Measurements from ENCODE around the gene MYO18A.

The MYO18A gene

DNA sequence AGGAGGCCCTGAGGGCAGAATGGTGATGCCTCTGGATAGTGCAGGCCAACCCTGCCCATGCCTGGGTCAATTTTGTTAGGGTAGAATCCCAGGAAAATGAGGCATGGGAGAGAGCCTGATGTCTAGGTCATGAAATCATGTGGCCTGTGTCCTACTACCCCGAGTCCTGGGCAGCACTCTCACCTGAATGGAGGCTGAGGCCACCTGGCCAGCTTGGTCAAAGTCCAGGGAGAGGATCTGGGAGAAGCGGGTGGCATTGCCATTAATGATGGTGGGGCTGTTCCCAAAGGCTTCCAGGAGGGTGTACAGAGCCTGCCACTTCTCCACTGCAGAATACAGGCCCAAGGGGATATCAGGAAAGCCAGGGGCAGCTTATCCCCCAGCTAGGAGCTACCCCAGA is 59.8 kb downstream of the MYO18A start:
- DNase-seq = no peak

DNA sequence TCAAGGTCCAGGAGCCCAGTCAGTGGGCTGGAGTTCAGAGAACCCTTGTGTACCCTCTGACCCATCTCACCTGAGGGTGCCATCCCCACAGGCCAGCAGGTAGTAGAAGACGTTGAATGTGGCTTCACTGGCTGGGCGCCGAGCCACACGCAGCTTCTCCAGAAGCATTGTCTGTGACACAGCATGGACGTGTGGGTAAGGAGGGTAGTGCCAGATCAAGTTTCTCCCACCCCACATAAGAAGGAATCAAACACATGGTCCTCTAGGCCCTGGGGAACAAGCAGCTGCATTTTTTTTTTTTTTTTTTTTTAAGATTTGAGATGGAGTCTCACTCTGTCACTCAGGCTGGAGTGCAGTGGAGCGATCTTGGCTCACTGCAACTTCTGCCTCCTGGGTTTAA is 60.9 kb downstream of the MYO18A start:
- DNase-seq = no peak

DNA sequence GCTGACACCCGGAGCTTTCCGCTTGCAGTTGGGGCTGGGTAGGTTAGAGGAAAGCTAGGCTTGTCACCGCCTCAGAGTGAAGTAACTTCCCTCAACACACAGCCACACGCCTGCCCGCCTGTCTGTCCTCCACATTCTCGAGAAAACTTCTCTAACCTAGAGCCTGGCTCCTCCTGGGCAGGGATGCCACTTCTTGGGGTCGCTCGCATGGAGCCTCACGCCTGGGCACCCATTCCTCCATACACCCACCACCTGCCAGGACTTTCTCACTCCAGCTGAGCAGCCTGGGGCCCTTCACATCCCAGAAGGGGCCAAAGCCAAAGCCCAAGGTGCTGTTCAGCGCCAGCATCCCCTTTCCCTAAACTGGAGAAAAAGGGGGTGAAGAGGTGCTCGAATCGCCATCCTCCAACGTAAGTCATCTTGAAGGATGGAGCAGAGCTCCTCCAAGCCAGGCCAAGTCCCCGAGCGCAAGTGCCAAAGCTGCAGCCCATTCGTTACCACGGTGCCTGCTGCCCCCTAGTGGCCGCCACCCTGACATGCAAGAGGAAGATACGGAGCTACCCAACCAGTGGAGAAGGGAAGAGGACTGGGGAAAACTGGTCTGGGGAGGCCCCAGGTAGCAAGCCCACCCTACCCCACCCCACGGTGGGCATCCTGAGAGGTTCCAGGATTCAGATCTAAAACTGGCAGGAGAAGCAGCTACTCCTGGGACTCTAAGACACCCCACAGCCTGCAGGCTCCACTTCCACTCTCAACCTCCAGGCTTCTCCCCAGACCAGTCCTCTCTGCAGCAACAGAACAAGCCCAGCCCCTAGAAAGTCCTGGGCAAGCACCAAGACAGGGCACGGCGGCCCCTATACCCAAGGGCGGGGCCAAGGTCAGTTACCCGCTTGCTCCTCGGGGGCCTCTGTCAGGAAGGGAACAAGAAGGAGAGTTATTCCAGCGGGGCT is 63.1 kb downstream of the MYO18A start:
- DNase-seq = peak; percentile 88

GRCh38 chr17:29115961-29116803 is 64.0 kb downstream of the MYO18A start:
- peak; percentile 73 for DNase-seq

DNA sequence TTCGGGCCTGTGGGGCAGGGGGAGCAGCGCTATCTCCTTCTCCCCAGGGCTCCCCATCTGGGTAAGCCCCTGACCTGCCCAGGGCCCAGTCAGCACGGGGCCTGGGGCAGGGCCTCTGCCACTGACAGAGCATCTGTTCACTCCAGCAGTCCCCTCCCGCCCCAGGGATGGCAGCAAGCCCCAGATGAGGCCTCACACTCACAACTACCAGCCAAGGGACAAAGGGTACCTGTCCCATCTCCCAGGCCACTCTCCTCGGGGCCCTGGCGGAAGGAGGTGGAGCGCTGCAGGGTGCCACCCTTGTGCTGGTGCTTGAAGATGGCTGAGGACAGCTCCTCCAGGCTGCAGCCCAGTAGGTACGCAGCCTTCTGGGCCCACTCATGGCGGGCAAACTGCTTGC is 64.8 kb downstream of the MYO18A start:
- no peak for DNase-seq

DNA sequence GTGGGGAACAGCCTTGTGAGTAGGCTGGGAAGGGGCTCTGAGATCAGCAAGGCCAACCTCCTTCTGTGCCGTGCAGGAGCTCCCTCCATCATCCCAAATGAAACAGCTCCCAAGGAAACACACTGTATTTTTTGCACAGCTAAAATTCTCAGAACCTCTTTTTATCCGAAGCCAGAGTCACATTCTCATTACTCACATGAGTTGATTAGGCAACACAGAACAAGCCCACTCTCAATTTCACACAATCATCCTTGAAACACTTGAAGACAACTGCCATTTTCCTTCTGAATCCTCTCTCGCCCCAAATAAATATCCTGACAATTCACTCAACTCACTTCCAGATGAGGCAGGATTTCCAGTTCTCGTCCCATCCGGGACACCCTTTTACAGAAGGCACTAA is 66.1 kb downstream of the MYO18A start:
- DNase-seq = no peak

GRCh38 chr17:29113334-29113733 is 66.9 kb downstream of the MYO18A start:
- no peak for DNase-seq

DNA sequence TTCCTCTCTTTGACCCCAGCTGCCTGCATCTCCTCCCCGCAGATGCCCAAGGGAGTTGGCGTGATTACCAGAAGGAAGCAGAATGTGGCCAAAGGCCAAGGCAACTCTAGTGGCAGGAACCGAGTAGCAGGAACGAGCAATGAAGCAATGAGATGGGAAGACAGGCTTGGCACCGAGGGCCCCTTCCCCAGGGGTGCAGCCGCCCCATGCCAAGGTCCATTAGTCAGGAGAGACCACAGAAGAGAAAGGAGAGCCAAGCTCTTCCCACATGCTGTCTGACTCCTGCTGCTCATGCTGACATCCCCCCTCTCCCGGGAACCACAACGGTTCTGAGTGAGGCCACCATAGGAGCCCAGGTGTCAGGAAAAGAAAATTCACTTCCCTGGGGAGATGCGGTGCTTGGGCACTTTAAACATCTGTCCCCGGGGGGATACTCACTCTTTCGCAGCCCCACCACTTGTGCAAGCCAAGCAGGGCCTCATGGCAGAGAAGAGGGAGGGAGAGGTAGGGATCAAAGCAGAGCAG is 67.4 kb downstream of the MYO18A start:
- no peak for DNase-seq

- peak; percentile 85 for DNase-seq
Measured at GRCh38 chr17:29111816-29112499, 68.2 kb downstream of the MYO18A start.

- no peak for DNase-seq
Measured at GRCh38 chr17:29110372-29110757, 69.8 kb downstream of the MYO18A start.

GRCh38 chr17:29109477-29110371 is 70.5 kb downstream of the MYO18A start:
- DNase-seq = no peak

DNA sequence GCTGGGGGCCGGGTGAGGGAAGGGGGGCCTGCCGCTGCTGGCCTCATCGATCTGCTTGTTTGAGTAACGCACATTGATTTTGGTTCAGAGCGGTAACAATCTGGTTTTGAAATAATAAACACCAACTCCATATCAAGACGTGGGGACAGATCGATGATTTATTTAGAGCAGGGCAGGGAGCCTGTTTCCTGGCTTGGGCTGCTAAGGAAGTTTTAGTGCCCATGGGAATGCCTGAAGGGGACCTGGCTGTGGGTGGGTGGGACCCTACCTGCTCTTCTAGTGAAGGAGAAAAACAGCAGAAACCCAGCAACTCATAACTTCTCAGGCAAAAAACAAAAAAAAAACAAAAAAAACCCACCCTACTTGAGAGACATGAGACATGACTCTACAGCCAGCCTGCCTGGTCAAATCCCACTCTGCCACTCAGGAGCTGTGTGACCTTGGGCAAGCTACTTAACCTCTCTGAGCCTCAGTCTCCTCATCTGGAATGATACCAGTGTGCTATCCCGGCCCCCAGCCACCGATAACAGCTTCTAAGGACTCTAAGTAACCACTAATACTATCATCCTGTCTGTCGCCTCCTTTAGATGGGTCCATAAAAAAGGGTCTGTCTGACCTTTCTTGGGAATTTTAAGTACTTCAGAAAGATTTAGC is 71.2 kb downstream of the MYO18A start:
- DNase-seq = no peak

DNA sequence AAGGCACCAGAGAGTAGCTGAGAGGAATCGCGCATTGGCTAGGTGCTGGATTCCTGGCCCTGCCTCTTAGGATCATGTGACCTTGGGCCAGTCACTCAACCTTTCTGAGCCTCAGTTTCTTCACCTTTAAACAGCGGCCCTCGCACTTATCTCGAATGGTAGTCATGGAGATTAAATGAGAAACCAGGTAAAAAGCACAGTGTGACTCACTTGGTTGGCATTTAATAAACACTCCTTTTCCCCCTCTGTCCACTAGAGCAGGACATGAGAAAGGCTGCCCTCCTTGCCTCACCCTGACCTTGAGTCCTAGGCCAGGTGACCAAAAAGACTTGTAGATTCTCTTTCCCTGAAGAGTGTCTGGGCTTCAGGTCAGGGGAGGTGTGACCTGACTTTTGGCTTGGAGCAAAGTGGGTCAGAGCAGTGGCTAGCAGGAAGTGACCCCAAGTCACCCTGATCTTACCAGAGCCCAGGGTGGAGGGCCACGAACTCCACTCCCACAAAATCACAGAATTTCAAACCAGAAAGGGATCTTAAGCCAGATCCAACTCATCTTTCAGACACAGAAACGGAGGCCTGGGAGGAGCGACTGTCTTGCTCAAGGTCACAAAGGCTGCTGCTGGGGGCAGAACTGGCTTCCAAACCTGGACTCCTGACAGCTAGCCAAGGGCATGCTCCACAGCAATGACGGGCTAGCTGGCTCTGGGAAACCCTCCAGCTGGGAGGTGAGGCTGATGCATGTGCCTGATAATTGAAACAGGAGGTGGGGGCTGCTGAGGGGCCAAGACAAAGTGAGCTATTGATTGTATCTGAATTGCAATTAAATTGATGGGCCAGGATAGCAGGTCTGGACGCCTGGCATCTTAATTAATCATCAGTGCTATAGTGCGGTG is 72.0 kb downstream of the MYO18A start:
- DNase-seq = no peak

- no peak for DNase-seq
Measured at GRCh38 chr17:29107084-29107483, 73.1 kb downstream of the MYO18A start.

- DNase-seq = no peak
Measured at GRCh38 chr17:29103341-29103740, 76.9 kb downstream of the MYO18A start.

DNA sequence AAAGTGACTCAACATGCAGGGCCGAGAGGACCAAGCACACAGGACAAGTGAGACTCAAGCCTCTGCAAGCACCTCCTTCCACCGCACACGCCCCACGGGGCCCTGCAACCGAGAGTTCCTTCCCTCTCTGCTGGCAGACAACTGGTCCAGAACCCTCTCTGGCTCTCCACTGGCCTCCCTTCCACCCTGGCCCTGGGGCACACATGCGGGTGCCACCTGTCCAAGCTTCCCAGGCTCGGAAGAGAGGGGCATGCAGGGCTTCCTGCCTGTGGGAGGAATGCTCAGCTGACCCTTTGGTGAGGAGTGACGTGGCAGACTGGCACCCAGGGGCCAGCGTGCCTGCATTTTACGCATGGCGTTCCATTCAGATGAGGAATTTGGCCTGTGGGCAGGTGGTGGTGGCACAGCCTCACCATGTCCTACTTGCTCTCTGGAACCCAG is 77.4 kb downstream of the MYO18A start:
- no peak for DNase-seq

DNA sequence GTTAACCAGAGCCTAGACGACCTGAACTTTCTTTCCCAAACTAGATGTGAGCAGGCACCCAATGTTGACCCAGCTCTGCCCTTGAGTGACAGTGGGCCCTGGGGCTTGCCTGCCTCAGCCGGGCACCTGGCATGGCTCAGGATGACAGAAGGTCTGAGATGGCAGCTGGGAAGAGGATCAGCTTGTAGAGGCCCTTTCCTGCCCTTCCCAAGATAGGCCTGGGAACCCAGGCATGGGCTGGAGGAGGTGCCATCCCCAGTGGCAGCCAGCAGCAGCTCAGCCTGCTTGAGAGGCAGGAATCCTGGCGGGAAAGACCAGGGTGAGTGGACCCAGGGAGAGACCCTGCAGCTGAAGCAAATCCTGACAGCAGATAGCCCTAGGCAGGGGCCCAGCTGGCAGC is 78.2 kb downstream of the MYO18A start:
- DNase-seq = no peak

GRCh38 chr17:29100296-29100695 is 79.9 kb downstream of the MYO18A start:
- DNase-seq = no peak

- no peak for DNase-seq
Measured at GRCh38 chr17:29099527-29099926, 80.7 kb downstream of the MYO18A start.

- DNase-seq = no peak
Measured at GRCh38 chr17:29096094-29096493, 84.1 kb downstream of the MYO18A start.

All from activated CD4-positive, alpha-beta T cell treated with anti-CD3 and anti-CD28 coated beads for 48 hours (primary cell).